ENCODE measurements around the gene PHLPP2.

PHLPP2 gene

GRCh38 chr16:71672803-71673581 lies 51.5 kb downstream of the PHLPP2 start:
- DNase-seq (ENCODE audit: low read depth), result no peak
- TF ChIP-seq CTCF (IDR thresholded peaks at IDR 0.05; ENCODE audit: control insufficient read depth, insufficient read depth, low read depth, low read length, missing control alignments), result no peak
- no peak overlapping the region for H3K4me3 ChIP-seq (ENCODE audit: control insufficient read depth, low read depth, low read length)

GRCh38 chr16:71672125-71672524 lies 52.4 kb downstream of the PHLPP2 start:
- no peak overlapping the region for H3K4me3 ChIP-seq (ENCODE audit: control insufficient read depth, low read depth, low read length)
- DNase-seq (ENCODE audit: low read depth), result no peak
- no peak for TF ChIP-seq CTCF (IDR thresholded peaks at IDR 0.05; ENCODE audit: control insufficient read depth, insufficient read depth, low read depth, low read length, missing control alignments)

GRCh38 chr16:71671165-71671564 lies 53.3 kb downstream of the PHLPP2 start:
- H3K4me3 ChIP-seq (ENCODE audit: control insufficient read depth, low read depth, low read length), result no peak overlapping the region
- no peak for TF ChIP-seq CTCF (IDR thresholded peaks at IDR 0.05; ENCODE audit: control insufficient read depth, insufficient read depth, low read depth, low read length, missing control alignments)
- DNase-seq (ENCODE audit: low read depth), result no peak

- DNase-seq (ENCODE audit: low read depth), result no peak
- no peak for TF ChIP-seq CTCF (IDR thresholded peaks at IDR 0.05; ENCODE audit: control insufficient read depth, insufficient read depth, low read depth, low read length, missing control alignments)
- H3K4me3 ChIP-seq (ENCODE audit: control insufficient read depth, low read depth, low read length), result no peak overlapping the region
Observed at GRCh38 chr16:71670537-71670936, 54.0 kb downstream of the PHLPP2 start.

GRCh38 chr16:71669926-71670536 lies 54.5 kb downstream of the PHLPP2 start:
- TF ChIP-seq CTCF (IDR thresholded peaks at IDR 0.05; ENCODE audit: control insufficient read depth, insufficient read depth, low read depth, low read length, missing control alignments), result peak; percentile 17
- DNase-seq (ENCODE audit: low read depth), result no peak
- H3K4me3 ChIP-seq (ENCODE audit: control insufficient read depth, low read depth, low read length), result no peak overlapping the region

GRCh38 chr16:71666928-71667707 lies 57.4 kb downstream of the PHLPP2 start:
- no peak for TF ChIP-seq CTCF (IDR thresholded peaks at IDR 0.05; ENCODE audit: control insufficient read depth, insufficient read depth, low read depth, low read length, missing control alignments)
- H3K4me3 ChIP-seq (ENCODE audit: control insufficient read depth, low read depth, low read length), result no peak overlapping the region
- DNase-seq (ENCODE audit: low read depth), result no peak

All from AG09309 (cell line).